NCI-H2081 (cell line): ENCODE measurements around the gene HINT2.

Experiments
- DNase-seq, 2 experiments: peaks; one replicate each; lab custom pipeline; 2025; lab: John Stamatoyannopoulos, UW

The HINT2 gene

GRCh38 chr9:35840881-35841644 is 26.2 kb upstream of the HINT2 start:
- DNase-seq = no peak

- no peak for DNase-seq
Measured at GRCh38 chr9:35839926-35840325, 25.1 kb upstream of the HINT2 start.

GRCh38 chr9:35836595-35836994 is 21.8 kb upstream of the HINT2 start:
- DNase-seq = no peak

GRCh38 chr9:35835766-35836165 is 20.9 kb upstream of the HINT2 start:
- no peak for DNase-seq

GRCh38 chr9:35835216-35835632 is 20.4 kb upstream of the HINT2 start:
- DNase-seq = no peak

- DNase-seq = no peak
Measured at GRCh38 chr9:35834260-35835215, 19.7 kb upstream of the HINT2 start.

- DNase-seq = no peak
Measured at GRCh38 chr9:35832814-35833213, 18.0 kb upstream of the HINT2 start.

GRCh38 chr9:35831040-35831439 is 16.2 kb upstream of the HINT2 start:
- no peak for DNase-seq

GRCh38 chr9:35829764-35830096 is 14.9 kb upstream of the HINT2 start:
- DNase-seq = no peak

GRCh38 chr9:35829084-35829763 is 14.4 kb upstream of the HINT2 start, which contains the start of gene TMEM8B:
TSS of gene TMEM8B (plus strand) at chr9:35829228. CDS start at chr9:35829448, 220 bp downstream.
- peak; percentile 93 for DNase-seq

GRCh38 chr9:35828716-35829083 is 13.9 kb upstream of the HINT2 start, which contains the start of gene FAM221B:
TSS of gene FAM221B (minus strand) at chr9:35828732. CDS start at chr9:35826161, 2,571 bp downstream.
- DNase-seq = no peak

GRCh38 chr9:35827486-35827885 is 12.6 kb upstream of the HINT2 start:
- no peak for DNase-seq

GRCh38 chr9:35826071-35826701 is 11.3 kb upstream of the HINT2 start:
- peak; percentile 48 to 62 for DNase-seq

- no peak for DNase-seq
Measured at GRCh38 chr9:35822926-35823325, 8.1 kb upstream of the HINT2 start.

- no peak for DNase-seq
Measured at GRCh38 chr9:35820076-35820475, 5.2 kb upstream of the HINT2 start.

- DNase-seq = no peak
Measured at GRCh38 chr9:35818341-35818740, 3.5 kb upstream of the HINT2 start.

- peak; percentile 5 to 10 for DNase-seq
Measured at GRCh38 chr9:35816708-35817107, 1.9 kb upstream of the HINT2 start.

GRCh38 chr9:35814106-35814840 is 569 bp downstream of the HINT2 start:
- peak; percentile 21 to 55 for DNase-seq

GRCh38 chr9:35813434-35814105 is 1.3 kb downstream of the HINT2 start:
- peak in 1 of 2 experiments; percentile 42 for DNase-seq

GRCh38 chr9:35812025-35812602 is 2.7 kb downstream of the HINT2 start, which contains the start of gene SPAG8:
TSS of gene SPAG8 (minus strand) at chr9:35812262. CDS start at chr9:35812147, 115 bp downstream.
- DNase-seq = peak; percentile 97 to 98
